B cell (primary cell): ENCODE results near the gene CDKN2C. TPM values are rescaled to one million over a fixed set of nuclear protein-coding genes. Genes with fewer than 3 reads are reported as not detected.

Source experiments
- ATAC-seq: fragments of 200-7000 bp; cut with Tn5 transposase; one replicate; pipeline ENCODE4 v1.10.0; 2021; ENCODE audit warnings: low read depth, mild to moderate bottlenecking, moderate number of reproducible peaks, moderate library complexity
- CTCF ChIA-PET: fragments of 350-600 bp; sonication (Branson Sonifier 250); formaldehyde crosslinking; loops from one replicate; lab custom pipeline; 2021; ENCODE audit warnings: antibody characterized with exemption, inconsistent platforms; lab: Charles Lee
- POLR2A ChIA-PET: fragments of 350-600 bp; sonication (Branson Sonifier 250); formaldehyde crosslinking; loops from one replicate; lab custom pipeline; 2021; ENCODE audit warnings: antibody characterized with exemption; lab: Charles Lee
- DNase-seq: peaks from one replicate; pipeline ENCODE4 v3.0.0; 2013
- H2AFZ ChIP-seq: 2 replicates; pipeline ENCODE4 v1.6.1; 2012; ENCODE audit warnings: mild to moderate bottlenecking, low read depth, low read length; ENCODE audit not compliant: insufficient read depth, poor library complexity, severe bottlenecking
- H3K27ac ChIP-seq, 2 donors: 1 replicate in 1 of 2; 2 replicates in 1 of 2; pipeline ENCODE4 v1.5.1; 2012 to 2013; ENCODE audit warnings: low read length in 2 of 2, mild to moderate bottlenecking in 2 of 2, moderate library complexity in 1 of 2
- H3K27me3 ChIP-seq, 4 experiments: fragments of 200-600 bp in 1 of 4; sonication (generic) in 1 of 4; replicated peaks in 1 of 4; 1 replicate in 2 of 4; 2 replicates in 2 of 4; pipeline versions ENCODE4 v1.6.1 to v1.7.0; 2013 to 2016; ENCODE audit warnings: low read length in 3 of 4, mild to moderate bottlenecking in 2 of 4, mixed read lengths in 1 of 4, moderate library complexity in 1 of 4; ENCODE audit not compliant: insufficient read depth in 4 of 4, control insufficient read depth in 3 of 4; ENCODE audit errors: control extremely low read depth in 1 of 4
- H3K36me3 ChIP-seq, 2 experiments: replicated peaks in 1 of 2; 1 replicate in 1 of 2; 2 replicates in 1 of 2; pipeline versions ENCODE4 v1.6.1 to v1.7.1; 2013; ENCODE audit warnings: low read length in 1 of 2; ENCODE audit not compliant: insufficient read depth in 2 of 2, control insufficient read depth in 1 of 2; ENCODE audit errors: control extremely low read depth in 1 of 2, extremely low read depth in 1 of 2
- H3K4me1 ChIP-seq, 2 donors: fragments of 200-600 bp in 1 of 2; sonication (generic) in 1 of 2; 1 replicate in 1 of 2; 2 replicates in 1 of 2; pipeline versions ENCODE4 v1.5.1 to v1.6.1; 2013 to 2017; ENCODE audit warnings: low read length in 2 of 2; ENCODE audit not compliant: control insufficient read depth in 2 of 2, insufficient read depth in 2 of 2
- H3K4me2 ChIP-seq: replicated peaks from 2 replicates; pipeline ENCODE3; 2012; ENCODE audit warnings: mild to moderate bottlenecking, low read depth, low read length; ENCODE audit not compliant: poor library complexity, severe bottlenecking
- H3K4me3 ChIP-seq, 5 experiments: fragments of 200-600 bp in 1 of 5; sonication (generic) in 1 of 5; 1 replicate in 3 of 5; 2 replicates in 2 of 5; pipeline versions ENCODE4 v1.5.1 to v1.7.0; 2011 to 2016; ENCODE audit warnings: low read length in 4 of 5, mild to moderate bottlenecking in 4 of 5, low read depth in 2 of 5, control low read depth in 1 of 5, moderate library complexity in 1 of 5; ENCODE audit not compliant: insufficient read depth in 1 of 5; ENCODE audit errors: control extremely low read depth in 1 of 5, extremely low read depth in 1 of 5
- H3K79me2 ChIP-seq: fragments of 200-600 bp; sonication (generic); one replicate; pipeline ENCODE4 v1.6.0; 2016; ENCODE audit warnings: low read length; ENCODE audit not compliant: control insufficient read depth, insufficient read depth
- H3K9ac ChIP-seq: fragments of 200-600 bp; sonication (generic); 2 replicates; pipeline ENCODE4 v1.6.1; 2017; ENCODE audit warnings: mild to moderate bottlenecking, low read length, moderate library complexity
- H3K9me3 ChIP-seq, 3 donors: one replicate each; pipeline versions ENCODE4 v1.6.1 to v1.7.1; 2013; ENCODE audit warnings: low read length in 2 of 3; ENCODE audit not compliant: control insufficient read depth in 2 of 3, insufficient read depth in 1 of 3; ENCODE audit errors: control extremely low read depth in 1 of 3
- H4K20me1 ChIP-seq: 2 replicates; pipeline ENCODE4 v1.6.0; 2012; ENCODE audit warnings: mild to moderate bottlenecking, low read length; ENCODE audit not compliant: insufficient read depth, control insufficient read depth, poor library complexity, severe bottlenecking
- H3K27ac Mint-ChIP-seq: one replicate; pipeline ENCODE4 v1.8.0; 2021; ENCODE audit warnings: mixed read lengths
- H3K27me3 Mint-ChIP-seq: one replicate; pipeline ENCODE4 v1.8.0; 2021; ENCODE audit warnings: mixed read lengths
- H3K4me1 Mint-ChIP-seq: one replicate; pipeline ENCODE4 v1.8.0; 2021; ENCODE audit warnings: mixed read lengths
- H3K4me3 Mint-ChIP-seq: one replicate; pipeline ENCODE4 v1.8.0; 2021; ENCODE audit warnings: mixed read lengths
- H3K9me3 Mint-ChIP-seq: one replicate; pipeline ENCODE4 v1.8.0; 2022; ENCODE audit warnings: mixed read lengths; ENCODE audit not compliant: insufficient read depth
- CTCF ChIP-seq: fragments of 200-600 bp; IDR thresholded peaks from one replicate; pipeline ENCODE4 v1.8.0; 2022; ENCODE audit warnings: antibody characterized with exemption, mild to moderate bottlenecking
- EZH2 ChIP-seq: IDR thresholded peaks from 2 replicates; pipeline ENCODE4 v1.6.1; 2012; ENCODE audit warnings: borderline replicate concordance, low read depth, mild to moderate bottlenecking, moderate library complexity, low read length; ENCODE audit not compliant: insufficient read depth, poor library complexity, severe bottlenecking
- WGBS: methylation state at CpG from one replicate; pipeline ENCODE4 v1.1.5; 2013; ENCODE audit warnings: missing lambda C conversion rate; ENCODE audit not compliant: insufficient coverage; 5-methylcytosine and 5-hydroxymethylcytosine counted together
- intact Hi-C: fragments of 100-400 bp; cut with micrococcal nuclease; formaldehyde crosslinking; loops from one replicate; pipeline ENCODE4 v1.10.0; 2022
- polyA plus RNA-seq: library from polyadenylated mRNA; depleted of rRNA; stranded (reverse); fragments of >200 nt; gene quantifications from 2 replicates; pipeline ENCODE4 v1.2.3, GENCODE V29; 2012
- total RNA-seq, 2 donors: library from RNA; stranded (reverse); fragments of 120-200 nt in 1 of 2; gene quantifications; 1 replicate in 1 of 2; 2 replicates in 1 of 2; pipeline versions ENCODE4 v1.2.3 to v1.2.4, GENCODE V29; 2013 to 2022

The CDKN2C gene
- total and polyA plus RNA-seq, 2 donors (not counting 1 experiment from before 2014, with no cell fraction given): 1.5 to 1.7 TPM

DNA sequence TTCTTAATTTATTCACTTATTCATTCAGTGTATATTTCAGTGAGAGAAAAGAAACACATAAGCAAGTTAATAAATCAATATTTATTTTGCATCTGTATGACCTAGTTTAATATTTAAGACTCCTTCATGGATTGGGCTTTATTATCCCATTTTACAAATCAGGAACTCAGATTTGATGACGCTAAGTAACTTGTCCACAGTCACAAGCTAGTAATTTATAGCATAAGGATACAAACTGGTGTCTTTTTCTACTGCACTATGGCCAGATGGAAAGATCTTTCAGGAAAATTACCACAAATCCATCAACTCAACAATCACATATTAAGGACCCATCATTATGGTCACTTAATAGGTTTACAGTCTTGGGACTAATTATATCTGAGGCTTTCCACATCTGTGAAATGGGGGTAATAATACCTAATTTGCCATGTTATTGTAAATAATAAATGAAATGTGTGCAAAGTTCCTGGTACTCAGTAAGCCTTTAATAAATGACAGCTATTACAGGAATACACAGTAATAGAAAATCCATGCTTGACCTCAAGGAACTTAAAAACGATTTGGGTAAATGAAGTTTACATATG, 13.3 kb downstream of the CDKN2C start:
- CTCF ChIA-PET: no interaction called here
- peaks cover 6% of the 10 kb centered on the region for H3K4me1 Mint-ChIP-seq
- Histone ChIP-seq H4K20me1 (no peaks in the 10 kb centered on the region), H3K79me2 (no peaks in the 10 kb centered on the region), H3K36me3 (no peaks in the 10 kb centered on the region), H3K27me3 (peaks cover 0 to 11% (median 4%) of the 10 kb centered on the region in 4 experiments), H3K9ac (no peak overlapping the region), H3K27ac (no peak overlapping the region), H2AFZ (no peak overlapping the region), H3K4me1 (peaks cover 5 to 8% of the 10 kb centered on the region in 2 donors), H3K9me3 (peaks cover 0 to 1% (median 0%) of the 10 kb centered on the region in 3 donors), H3K4me3 (no peak overlapping the region), H3K4me2 (no peak overlapping the region)
- H3K27me3 Mint-ChIP-seq: no peaks in the 10 kb centered on the region
- H3K9me3 Mint-ChIP-seq: no peaks in the 10 kb centered on the region
- intact Hi-C loops: no loop called here
- ATAC-seq (no peak), DNase-seq (no peak)
- no CpG with 5 or more reads among the region's 2 CpGs for WGBS
- H3K4me3 Mint-ChIP-seq: no peak overlapping the region
- H3K27ac Mint-ChIP-seq: no peak overlapping the region
- TF ChIP-seq EZH2 (no peak), CTCF (no peak)
- POLR2A ChIA-PET: no interaction called here

- Histone ChIP-seq H3K4me3 (no peak overlapping the region), H3K79me2 (no peaks in the 10 kb centered on the region), H3K9me3 (peaks cover 0 to 1% (median 0%) of the 10 kb centered on the region in 3 donors), H3K9ac (no peak overlapping the region), H2AFZ (no peak overlapping the region), H3K27ac (no peak overlapping the region), H3K27me3 (no peaks in the 10 kb centered on the region), H3K4me1 (no peaks in the 10 kb centered on the region), H3K36me3 (no peaks in the 10 kb centered on the region), H4K20me1 (no peaks in the 10 kb centered on the region), H3K4me2 (no peak overlapping the region)
- POLR2A ChIA-PET: no interaction called here
- Mint-ChIP-seq H3K9me3 (no peaks in the 10 kb centered on the region), H3K27ac (no peak overlapping the region), H3K4me1 (no peaks in the 10 kb centered on the region), H3K27me3 (no peaks in the 10 kb centered on the region), H3K4me3 (no peak overlapping the region)
- TF ChIP-seq CTCF (no peak), EZH2 (no peak)
- no CpG with 5 or more reads among the region's 1 CpG for WGBS
- ATAC-seq (no peak), DNase-seq (no peak)
- intact Hi-C loops: no loop called here
- CTCF ChIA-PET: no interaction called here
These were observed 15.0 kb downstream of the CDKN2C start for GRCh38 chr1:50985094-50985493.
